IPS-15b (cell line): Measurements from ENCODE around the gene MAML3.

Experiments used
- H3K27me3 ChIP-seq: one replicate; pipeline ENCODE4 v1.6.1; 2013; ENCODE audit warnings: low read length; ENCODE audit not compliant: control insufficient read depth, insufficient read depth
- H3K36me3 ChIP-seq: one replicate; pipeline ENCODE4 v1.6.1; 2013; ENCODE audit warnings: low read length; ENCODE audit not compliant: control insufficient read depth, insufficient read depth
- H3K4me1 ChIP-seq: one replicate; pipeline ENCODE4 v1.6.1; 2013; ENCODE audit warnings: mild to moderate bottlenecking, low read length; ENCODE audit not compliant: control insufficient read depth, insufficient read depth
- H3K4me3 ChIP-seq: one replicate; pipeline ENCODE4 v1.5.1; 2013; ENCODE audit warnings: low read depth, low read length
- H3K9ac ChIP-seq: one replicate; pipeline ENCODE4 v1.6.1; 2013; ENCODE audit warnings: low read depth, mild to moderate bottlenecking, low read length
- H3K9me3 ChIP-seq: one replicate; pipeline ENCODE4 v1.6.1; 2013; ENCODE audit warnings: mild to moderate bottlenecking, low read length; ENCODE audit not compliant: control insufficient read depth, insufficient read depth

MAML3 gene

GRCh38 chr4:139732991-139733570 lies 420.9 kb downstream of the MAML3 start:
- Histone ChIP-seq H3K9ac (no peak overlapping the region), H3K4me3 (no peak overlapping the region), H3K36me3 (no peaks in the 10 kb centered on the region)

GRCh38 chr4:139728840-139729239 lies 425.1 kb downstream of the MAML3 start:
- no peak overlapping the region for H3K9ac ChIP-seq
- no peak overlapping the region for H3K4me3 ChIP-seq
- no peaks in the 10 kb centered on the region for H3K36me3 ChIP-seq
- no peaks in the 10 kb centered on the region for H3K4me1 ChIP-seq
- H3K9me3 ChIP-seq, result no peaks in the 10 kb centered on the region
- peaks cover 2% of the 10 kb centered on the region for H3K27me3 ChIP-seq

More at GRCh38 chr4:139732991-139733570, 420.9 kb downstream of the MAML3 start:
- H3K9me3 ChIP-seq, result no peaks in the 10 kb centered on the region
- H3K4me1 ChIP-seq, result peaks cover 11% of the 10 kb centered on the region
- H3K27me3 ChIP-seq, result peaks cover 14% of the 10 kb centered on the region

- Histone ChIP-seq H3K9me3 (no peaks in the 10 kb centered on the region), H3K4me1 (no peaks in the 10 kb centered on the region), H3K36me3 (no peaks in the 10 kb centered on the region), H3K9ac (no peak overlapping the region), H3K27me3 (no peaks in the 10 kb centered on the region), H3K4me3 (no peak overlapping the region)
These were observed 425.8 kb downstream of the MAML3 start for GRCh38 chr4:139728146-139728545.

GRCh38 chr4:139726615-139727014 lies 427.4 kb downstream of the MAML3 start:
- H3K36me3 ChIP-seq, result no peaks in the 10 kb centered on the region
- no peak overlapping the region for H3K9ac ChIP-seq
- no peaks in the 10 kb centered on the region for H3K4me1 ChIP-seq
- H3K4me3 ChIP-seq, result no peak overlapping the region
- H3K27me3 ChIP-seq, result no peaks in the 10 kb centered on the region
- H3K9me3 ChIP-seq, result no peaks in the 10 kb centered on the region

- Histone ChIP-seq H3K9me3 (no peaks in the 10 kb centered on the region), H3K36me3 (no peaks in the 10 kb centered on the region)
These were observed 428.7 kb downstream of the MAML3 start for GRCh38 chr4:139725236-139725635.

GRCh38 chr4:139721789-139722188 lies 432.2 kb downstream of the MAML3 start:
- Histone ChIP-seq H3K9me3 (no peaks in the 10 kb centered on the region), H3K4me1 (no peaks in the 10 kb centered on the region), H3K27me3 (peaks cover 5% of the 10 kb centered on the region), H3K4me3 (no peak overlapping the region), H3K9ac (no peak overlapping the region), H3K36me3 (no peaks in the 10 kb centered on the region)

More at GRCh38 chr4:139725236-139725635, 428.7 kb downstream of the MAML3 start:
- Histone ChIP-seq H3K27me3 (no peaks in the 10 kb centered on the region), H3K4me1 (no peaks in the 10 kb centered on the region), H3K9ac (no peak overlapping the region), H3K4me3 (no peak overlapping the region)

GRCh38 chr4:139720806-139721205 lies 433.2 kb downstream of the MAML3 start:
- Histone ChIP-seq H3K4me3 (no peak overlapping the region), H3K9ac (no peak overlapping the region), H3K27me3 (peaks cover 13% of the 10 kb centered on the region)

GRCh38 chr4:139719381-139720101 lies 434.4 kb downstream of the MAML3 start:
- H3K36me3 ChIP-seq, result no peaks in the 10 kb centered on the region
- H3K27me3 ChIP-seq, result peaks cover 25% of the 10 kb centered on the region
- H3K4me1 ChIP-seq, result no peaks in the 10 kb centered on the region
- no peak overlapping the region for H3K4me3 ChIP-seq
- H3K9ac ChIP-seq, result no peak overlapping the region
- no peaks in the 10 kb centered on the region for H3K9me3 ChIP-seq

More at GRCh38 chr4:139720806-139721205, 433.2 kb downstream of the MAML3 start:
- H3K9me3 ChIP-seq, result no peaks in the 10 kb centered on the region
- no peaks in the 10 kb centered on the region for H3K36me3 ChIP-seq
- no peaks in the 10 kb centered on the region for H3K4me1 ChIP-seq

- no peaks in the 10 kb centered on the region for H3K9me3 ChIP-seq
- no peaks in the 10 kb centered on the region for H3K4me1 ChIP-seq
- H3K9ac ChIP-seq, result no peak overlapping the region
- H3K36me3 ChIP-seq, result no peaks in the 10 kb centered on the region
- H3K27me3 ChIP-seq, result peaks cover 32% of the 10 kb centered on the region
- H3K4me3 ChIP-seq, result no peak overlapping the region
These were observed 435.2 kb downstream of the MAML3 start for GRCh38 chr4:139718833-139719232.

- Histone ChIP-seq H3K36me3 (no peaks in the 10 kb centered on the region), H3K27me3 (peaks cover 37% of the 10 kb centered on the region), H3K4me1 (no peaks in the 10 kb centered on the region), H3K9me3 (no peaks in the 10 kb centered on the region), H3K4me3 (no peak overlapping the region), H3K9ac (no peak overlapping the region)
These were observed 435.6 kb downstream of the MAML3 start for GRCh38 chr4:139718358-139718757.

- Histone ChIP-seq H3K4me1 (no peaks in the 10 kb centered on the region), H3K4me3 (no peak overlapping the region), H3K9ac (no peak overlapping the region), H3K36me3 (no peaks in the 10 kb centered on the region), H3K9me3 (no peaks in the 10 kb centered on the region), H3K27me3 (peaks cover 47% of the 10 kb centered on the region)
These were observed 438.1 kb downstream of the MAML3 start for GRCh38 chr4:139715746-139716391.

GRCh38 chr4:139712882-139713281 lies 441.1 kb downstream of the MAML3 start:
- H3K36me3 ChIP-seq, result no peaks in the 10 kb centered on the region
- no peak overlapping the region for H3K9ac ChIP-seq
- no peaks in the 10 kb centered on the region for H3K4me1 ChIP-seq
- peaks cover 49% of the 10 kb centered on the region for H3K27me3 ChIP-seq
- no peaks in the 10 kb centered on the region for H3K9me3 ChIP-seq
- no peak overlapping the region for H3K4me3 ChIP-seq
